OCI-LY1 (cell line): ENCODE data around the gene HECW1.

Experiments used
- H2AFZ ChIP-seq: fragments of 200-600 bp; sonication (generic), shearing (Covaris generic); 2 replicates; pipeline ENCODE4 v1.6.0; 2014; ENCODE audit warnings: antibody characterized with exemption, mild to moderate bottlenecking, low read length
- H3F3A ChIP-seq: fragments of 200-600 bp; sonication (generic), shearing (Covaris generic); 2 replicates; pipeline ENCODE4 v1.6.0; 2014; ENCODE audit warnings: mild to moderate bottlenecking, antibody characterized with exemption, low read length, moderate library complexity; ENCODE audit not compliant: insufficient read depth
- H3K27ac ChIP-seq: fragments of 200-600 bp; sonication (generic); 2 replicates; pipeline ENCODE4 v1.5.1; 2014; ENCODE audit warnings: low read length, mixed run types, mild to moderate bottlenecking, low read depth; ENCODE audit not compliant: poor library complexity, severe bottlenecking
- H3K27me3 ChIP-seq: fragments of 200-600 bp; sonication (generic); 2 replicates; pipeline ENCODE4 v1.6.0; 2014; ENCODE audit warnings: antibody characterized with exemption, mild to moderate bottlenecking, low read length, moderate library complexity; ENCODE audit not compliant: insufficient read depth
- H3K36me3 ChIP-seq: fragments of 200-600 bp; sonication (generic); 2 replicates; pipeline ENCODE4 v1.6.1; 2014; ENCODE audit warnings: mild to moderate bottlenecking, antibody characterized with exemption, low read length, moderate library complexity, mixed read lengths; ENCODE audit not compliant: insufficient read depth
- H3K4me1 ChIP-seq: fragments of 200-600 bp; sonication (generic); 2 replicates; pipeline ENCODE4 v1.5.1; 2014; ENCODE audit warnings: mild to moderate bottlenecking, low read length, moderate library complexity; ENCODE audit not compliant: insufficient read depth, severe bottlenecking
- H3K4me2 ChIP-seq: fragments of 200-600 bp; sonication (generic), shearing (Covaris generic); 2 replicates; pipeline ENCODE4 v1.6.1; 2014; ENCODE audit warnings: low read length
- H3K4me3 ChIP-seq: fragments of 200-600 bp; sonication (generic); 2 replicates; pipeline ENCODE4 v1.5.1; 2014; ENCODE audit warnings: low read length, low read depth, mild to moderate bottlenecking, mixed read lengths; ENCODE audit not compliant: poor library complexity, severe bottlenecking
- H3K79me2 ChIP-seq: fragments of 200-600 bp; shearing (Covaris generic); 2 replicates; pipeline ENCODE4 v1.6.1; 2016; ENCODE audit warnings: mixed run types, low read length, mixed read lengths; ENCODE audit not compliant: insufficient read depth
- H3K9ac ChIP-seq: fragments of 200-600 bp; sonication (generic), shearing (Covaris generic); 2 replicates; pipeline ENCODE4 v1.6.1; 2014; ENCODE audit warnings: mild to moderate bottlenecking, low read length, mixed read lengths
- H3K9me2 ChIP-seq: fragments of 200-600 bp; sonication (generic), shearing (Covaris generic); 2 replicates; pipeline ENCODE4 v1.6.1; 2014; ENCODE audit warnings: low read depth, mild to moderate bottlenecking, low read length, mixed read lengths
- H3K9me3 ChIP-seq: fragments of 200-600 bp; shearing (Covaris generic); 2 replicates; pipeline ENCODE4 v1.6.1; 2014; ENCODE audit warnings: low read length, mixed read lengths
- H4K20me1 ChIP-seq: fragments of 200-600 bp; sonication (generic), shearing (Covaris generic); 2 replicates; pipeline ENCODE4 v1.6.0; 2016; ENCODE audit warnings: mild to moderate bottlenecking, low read length; ENCODE audit not compliant: insufficient read depth
- EZH2 ChIP-seq: fragments of 200-600 bp; sonication (generic), shearing (Covaris generic); IDR thresholded peaks from 2 replicates; pipeline ENCODE4 v1.8.0; 2017; ENCODE audit warnings: borderline replicate concordance, mixed run types, mild to moderate bottlenecking, antibody characterized with exemption, low read length, moderate library complexity, mixed read lengths
- TF ChIP-seq, protein P1 (sequence below): fragments of 200-600 bp; sonication (generic), shearing (Covaris generic); IDR thresholded peaks from 2 replicates; pipeline ENCODE4 v1.5.1; 2017; ENCODE audit warnings: mild to moderate bottlenecking, antibody characterized with exemption, low read length, moderate library complexity, mixed read lengths

HECW1 gene

DNA sequence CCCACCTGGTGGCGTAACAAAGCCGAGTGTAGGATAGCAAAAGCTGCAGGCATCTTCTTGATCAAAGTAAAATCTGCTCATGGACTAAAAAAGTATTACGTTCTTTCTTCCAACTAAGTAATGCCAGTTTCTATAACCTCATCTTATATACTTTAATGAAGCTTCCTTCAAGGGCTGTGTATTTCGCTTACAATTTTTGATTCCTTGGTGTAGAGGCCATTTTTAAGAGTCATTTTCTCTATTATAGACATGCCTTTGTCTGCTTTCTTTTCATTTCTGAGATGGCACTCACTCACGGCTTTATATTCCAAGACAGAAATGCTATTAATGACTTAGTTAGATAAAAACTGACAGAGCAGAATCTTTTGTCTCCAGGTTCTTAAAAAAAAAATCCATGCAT, 194.0 kb downstream of the HECW1 start:
- H3K9me2 ChIP-seq: no peaks in the 10 kb centered on the region
- no peak overlapping the region for H3K4me3 ChIP-seq
- H3K79me2 ChIP-seq: no peaks in the 10 kb centered on the region
- H3K36me3 ChIP-seq: no peaks in the 10 kb centered on the region
- H2AFZ ChIP-seq: no peak overlapping the region
- no peaks in the 10 kb centered on the region for H4K20me1 ChIP-seq
- no peak overlapping the region for H3K4me2 ChIP-seq
- H3K9me3 ChIP-seq: no peaks in the 10 kb centered on the region
- no peaks in the 10 kb centered on the region for H3K4me1 ChIP-seq
- H3F3A ChIP-seq: no peaks in the 10 kb centered on the region
- H3K27ac ChIP-seq: no peak overlapping the region
- no peaks in the 10 kb centered on the region for H3K27me3 ChIP-seq
- TF ChIP-seq, protein P1, sequence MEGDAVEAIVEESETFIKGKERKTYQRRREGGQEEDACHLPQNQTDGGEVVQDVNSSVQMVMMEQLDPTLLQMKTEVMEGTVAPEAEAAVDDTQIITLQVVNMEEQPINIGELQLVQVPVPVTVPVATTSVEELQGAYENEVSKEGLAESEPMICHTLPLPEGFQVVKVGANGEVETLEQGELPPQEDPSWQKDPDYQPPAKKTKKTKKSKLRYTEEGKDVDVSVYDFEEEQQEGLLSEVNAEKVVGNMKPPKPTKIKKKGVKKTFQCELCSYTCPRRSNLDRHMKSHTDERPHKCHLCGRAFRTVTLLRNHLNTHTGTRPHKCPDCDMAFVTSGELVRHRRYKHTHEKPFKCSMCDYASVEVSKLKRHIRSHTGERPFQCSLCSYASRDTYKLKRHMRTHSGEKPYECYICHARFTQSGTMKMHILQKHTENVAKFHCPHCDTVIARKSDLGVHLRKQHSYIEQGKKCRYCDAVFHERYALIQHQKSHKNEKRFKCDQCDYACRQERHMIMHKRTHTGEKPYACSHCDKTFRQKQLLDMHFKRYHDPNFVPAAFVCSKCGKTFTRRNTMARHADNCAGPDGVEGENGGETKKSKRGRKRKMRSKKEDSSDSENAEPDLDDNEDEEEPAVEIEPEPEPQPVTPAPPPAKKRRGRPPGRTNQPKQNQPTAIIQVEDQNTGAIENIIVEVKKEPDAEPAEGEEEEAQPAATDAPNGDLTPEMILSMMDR: no peak
- TF ChIP-seq EZH2: no peak
- no peak overlapping the region for H3K9ac ChIP-seq

DNA sequence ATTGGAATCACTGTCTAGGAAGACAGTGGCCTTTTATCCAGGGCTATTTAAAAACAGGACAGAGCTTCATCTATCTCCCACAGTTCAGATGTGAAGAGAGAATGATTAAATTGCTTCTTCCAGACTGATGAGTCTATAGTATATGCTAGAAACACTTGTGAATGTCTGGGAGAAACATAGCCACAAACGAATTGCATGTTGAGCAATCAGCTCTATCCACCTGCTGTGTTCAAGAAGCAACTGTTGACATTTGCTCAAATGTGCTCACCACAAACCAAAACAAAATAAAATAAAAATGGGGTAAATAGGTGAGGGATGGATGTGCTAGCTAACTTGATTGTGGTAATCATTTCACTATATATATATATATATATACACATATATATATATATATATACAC, 195.1 kb downstream of the HECW1 start:
- Histone ChIP-seq H3K36me3 (no peaks in the 10 kb centered on the region), H3K4me3 (no peak overlapping the region), H3F3A (no peaks in the 10 kb centered on the region), H3K27ac (no peak overlapping the region), H3K9me3 (no peaks in the 10 kb centered on the region), H3K4me1 (no peaks in the 10 kb centered on the region), H3K9ac (no peak overlapping the region), H3K79me2 (no peaks in the 10 kb centered on the region), H3K27me3 (no peaks in the 10 kb centered on the region), H4K20me1 (no peaks in the 10 kb centered on the region), H2AFZ (no peak overlapping the region), H3K9me2 (no peaks in the 10 kb centered on the region), H3K4me2 (no peak overlapping the region)
- TF ChIP-seq, protein P1: no peak
- TF ChIP-seq EZH2: no peak

DNA sequence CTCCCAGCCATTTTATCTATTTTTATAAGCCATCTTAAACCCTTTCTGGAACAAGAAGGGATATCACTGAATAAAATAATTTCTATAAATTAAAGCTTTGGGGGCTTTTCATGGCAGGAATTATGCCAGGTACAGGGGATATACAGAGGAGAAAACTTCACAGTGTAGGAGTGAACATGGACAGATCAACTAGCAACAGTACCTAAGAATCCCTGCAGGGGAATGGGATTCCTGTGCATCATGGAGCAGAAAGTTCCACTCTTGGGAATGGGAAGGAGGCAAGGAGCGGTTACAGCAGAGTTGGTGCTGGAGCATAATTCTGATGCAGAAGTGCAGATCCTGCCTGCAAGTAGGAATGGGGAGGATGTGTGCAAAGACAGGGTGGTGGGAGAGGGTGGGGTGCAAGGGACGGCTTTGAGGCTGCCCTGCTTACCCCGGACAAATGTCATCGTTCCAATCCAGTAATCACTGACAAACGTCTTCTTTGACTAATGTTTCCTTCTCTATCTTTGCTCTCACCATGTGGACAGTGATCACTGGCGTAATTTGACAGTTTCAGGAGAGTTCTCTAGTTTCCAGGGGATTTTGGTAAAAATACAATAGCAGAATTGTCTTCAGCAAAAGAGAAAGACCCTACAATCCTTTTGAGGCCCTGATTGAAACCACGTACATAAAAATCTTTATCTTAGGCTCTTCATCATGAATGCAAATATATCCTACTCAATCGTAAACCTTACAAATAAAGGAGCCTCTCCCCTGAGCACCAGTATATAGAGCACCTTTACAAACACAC, 196.7 kb downstream of the HECW1 start:
- Histone ChIP-seq H3K27ac (no peak overlapping the region), H2AFZ (no peak overlapping the region), H4K20me1 (no peaks in the 10 kb centered on the region), H3F3A (no peaks in the 10 kb centered on the region), H3K9me3 (no peaks in the 10 kb centered on the region), H3K4me3 (no peak overlapping the region), H3K9ac (no peak overlapping the region), H3K36me3 (no peaks in the 10 kb centered on the region), H3K4me2 (no peak overlapping the region), H3K79me2 (no peaks in the 10 kb centered on the region), H3K4me1 (no peaks in the 10 kb centered on the region), H3K9me2 (no peaks in the 10 kb centered on the region), H3K27me3 (no peaks in the 10 kb centered on the region)
- TF ChIP-seq, protein P1: no peak
- no peak for TF ChIP-seq EZH2
